Measurements from ENCODE around the gene CAMKV.
A peak's percentile ranks its signal among the peaks of the same experiment; 100 is the strongest.
"Not testable (repeated sequence)": the region's sequence is repeated elsewhere in the genome, so short reads cannot be mapped to it uniquely, and the experiment has no call there.

The CAMKV gene

DNA sequence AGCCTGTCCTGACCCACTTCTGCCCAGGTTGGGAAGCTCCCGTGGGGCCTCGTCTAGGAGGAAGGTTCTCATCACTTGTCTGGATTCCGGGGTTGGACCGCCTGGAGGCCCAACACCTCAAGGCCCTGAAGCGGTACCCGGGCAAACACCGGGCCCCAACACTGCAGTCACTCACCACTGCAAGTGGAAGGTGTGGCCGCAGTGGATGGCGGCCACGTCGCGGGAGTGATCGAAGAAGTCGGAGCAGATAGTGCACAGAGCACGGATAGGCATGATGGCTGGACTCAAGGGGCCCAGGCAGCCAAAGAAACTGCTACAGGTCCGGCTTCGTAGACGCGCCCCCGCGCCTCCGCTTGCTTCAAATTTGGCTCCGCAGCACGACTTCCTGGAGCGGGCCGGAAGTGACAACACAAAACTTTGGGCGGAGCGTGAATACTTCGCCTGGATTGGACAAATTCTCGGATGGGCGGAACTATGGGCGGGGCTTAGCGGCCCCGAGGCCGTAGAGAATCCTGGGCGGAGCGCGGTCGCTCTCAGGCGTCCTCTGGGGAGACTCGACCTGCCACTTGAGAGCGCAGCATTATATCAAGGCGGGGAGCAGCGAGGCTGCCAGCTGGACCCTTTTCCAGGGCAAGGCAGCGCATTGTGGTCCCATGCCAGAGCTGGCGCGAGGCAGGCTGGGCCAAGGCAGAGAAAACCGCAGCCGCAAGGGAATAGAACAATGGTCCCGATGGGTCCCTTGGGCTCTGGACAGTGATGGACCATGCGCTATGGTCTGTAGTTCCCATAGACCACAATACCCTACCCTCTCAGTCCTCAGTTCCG, 13.3 kb downstream of the CAMKV start, which contains the start of gene TRAIP:
TSS of gene TRAIP (minus strand) at position 384 of the 825 bp plus-strand sequence. CDS start at position 273, 111 bp downstream.
- FAIRE-seq (peak; percentile 86), DNase-seq (ENCODE audit: low spot score) (peak; percentile 77)

DNA sequence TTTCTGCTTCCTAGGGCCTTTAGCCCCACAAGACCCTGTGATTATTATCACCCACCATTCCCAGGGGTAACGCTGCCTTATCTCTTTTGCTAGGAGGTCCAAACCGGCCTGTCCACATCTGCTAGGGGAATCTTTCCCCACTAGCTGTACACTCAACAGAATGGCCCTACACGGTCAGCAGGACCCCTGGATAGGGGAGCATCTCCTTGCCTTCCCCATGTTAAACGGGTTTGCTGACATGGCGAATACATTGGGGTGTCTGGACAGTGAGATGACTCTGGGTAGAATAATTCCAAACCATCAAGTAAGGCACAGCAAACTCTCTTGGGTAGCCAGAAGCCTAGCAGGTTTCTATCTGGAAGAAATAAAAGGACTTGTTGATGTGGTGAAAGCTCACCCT, 14.0 kb downstream of the CAMKV start:
- no peak for DNase-seq (ENCODE audit: low spot score)
- FAIRE-seq, result no peak

- FAIRE-seq (no peak), DNase-seq (ENCODE audit: low spot score) (no peak)
These were observed 24.0 kb downstream of the CAMKV start for GRCh38 chr3:49845694-49846093.

- FAIRE-seq, result no peak
- no peak for DNase-seq (ENCODE audit: low spot score)
These were observed 25.1 kb downstream of the CAMKV start for GRCh38 chr3:49844464-49845183.

- DNase-seq (ENCODE audit: low spot score) (no peak), FAIRE-seq (no peak)
These were observed 26.7 kb downstream of the CAMKV start for GRCh38 chr3:49842843-49843517.

DNA sequence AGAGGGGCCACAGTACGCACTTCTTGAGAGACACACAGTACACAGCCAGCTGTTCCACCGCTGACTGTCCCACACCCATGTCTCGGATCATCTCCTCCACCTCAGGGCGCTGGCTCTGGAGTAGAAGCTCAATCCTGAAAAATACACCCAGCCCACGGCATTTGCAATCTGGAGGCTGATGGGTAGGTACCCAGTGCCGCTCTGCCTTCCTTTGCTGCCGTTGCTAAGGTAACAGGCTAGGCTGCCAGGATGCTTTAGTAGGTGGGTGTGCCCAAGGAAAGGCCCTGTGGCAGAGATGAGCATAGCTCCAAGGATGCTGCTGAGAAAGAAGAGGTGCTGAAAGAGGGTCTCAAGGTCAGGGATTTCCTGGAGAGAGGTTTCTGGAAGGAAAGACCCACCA, 27.9 kb downstream of the CAMKV start:
- FAIRE-seq (no peak), DNase-seq (ENCODE audit: low spot score) (no peak)

GRCh38 chr3:49841126-49841696, 28.5 kb downstream of the CAMKV start:
- no peak for FAIRE-seq
- DNase-seq (ENCODE audit: low spot score), result no peak

DNA sequence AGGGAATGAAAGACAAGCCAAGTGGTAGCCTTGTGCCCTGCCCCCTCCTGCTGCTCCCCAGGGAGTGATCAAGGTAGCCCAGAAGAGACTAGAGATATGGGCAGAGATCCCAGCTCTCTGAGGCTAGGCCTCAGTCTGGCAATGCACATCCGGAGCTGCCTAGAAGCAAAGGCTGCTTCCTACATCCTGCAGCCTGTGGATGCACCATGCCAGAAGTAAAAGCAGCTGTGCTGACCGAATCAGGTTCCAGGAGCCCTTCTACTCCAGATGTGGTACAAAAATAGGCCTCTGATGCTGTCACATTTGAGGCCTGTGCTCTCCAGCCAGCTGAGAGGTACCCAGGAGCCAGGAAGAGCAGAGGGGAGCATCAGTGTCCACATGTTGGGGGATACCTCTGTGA, 29.3 kb downstream of the CAMKV start:
- DNase-seq (ENCODE audit: low spot score), result no peak

GRCh38 chr3:49839193-49839809, 30.4 kb downstream of the CAMKV start:
- peak; percentile 46 for DNase-seq (ENCODE audit: low spot score)

More for the DNA sequence above, 29.3 kb downstream of the CAMKV start:
- no peak for FAIRE-seq

DNA sequence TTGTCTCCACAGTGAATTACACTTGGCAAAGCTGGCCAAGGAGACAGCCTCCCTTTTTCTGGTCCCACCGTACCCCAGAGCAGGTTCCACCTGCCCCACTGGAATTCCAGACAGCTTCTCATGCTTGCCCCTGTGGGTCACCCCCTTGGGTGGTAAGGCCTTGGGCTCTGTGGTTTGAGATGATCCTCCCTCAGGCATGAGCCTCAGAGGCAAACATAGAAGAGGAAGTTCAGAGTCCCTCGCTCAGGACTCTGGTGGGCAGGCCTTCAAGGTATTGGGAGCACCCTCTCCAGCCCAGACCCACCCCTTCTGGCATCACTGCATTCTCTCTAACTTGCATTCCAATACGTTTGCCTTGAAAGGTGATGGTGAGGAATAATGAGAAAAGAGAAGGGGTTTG, 38.4 kb downstream of the CAMKV start:
- FAIRE-seq (no peak), DNase-seq (ENCODE audit: low spot score) (no peak)

More at GRCh38 chr3:49839193-49839809, 30.4 kb downstream of the CAMKV start:
- FAIRE-seq, result no peak

GRCh38 chr3:49826016-49826415, 43.7 kb downstream of the CAMKV start:
- FAIRE-seq (no peak), DNase-seq (ENCODE audit: low spot score) (no peak)

DNA sequence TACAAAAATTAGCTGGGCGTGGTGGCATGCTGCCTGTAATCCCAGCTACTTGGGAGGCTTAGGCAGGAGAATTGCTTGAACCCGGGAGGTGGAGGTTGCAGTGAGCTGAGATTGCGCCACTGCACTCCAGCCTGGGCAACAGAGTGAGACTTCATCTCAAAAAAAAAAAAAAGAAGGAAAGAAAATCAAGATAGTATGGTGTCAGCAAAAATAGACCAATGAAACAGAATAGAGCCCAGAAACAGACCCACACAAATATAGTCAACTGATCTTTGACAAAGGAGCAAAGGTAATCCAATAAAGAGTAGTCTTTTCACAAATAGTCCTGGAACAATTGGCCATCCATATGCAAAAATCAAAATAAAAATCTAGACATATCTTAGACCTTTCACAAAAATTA, 46.6 kb downstream of the CAMKV start:
- not testable (repeated sequence) for DNase-seq (ENCODE audit: low spot score); FAIRE-seq

DNA sequence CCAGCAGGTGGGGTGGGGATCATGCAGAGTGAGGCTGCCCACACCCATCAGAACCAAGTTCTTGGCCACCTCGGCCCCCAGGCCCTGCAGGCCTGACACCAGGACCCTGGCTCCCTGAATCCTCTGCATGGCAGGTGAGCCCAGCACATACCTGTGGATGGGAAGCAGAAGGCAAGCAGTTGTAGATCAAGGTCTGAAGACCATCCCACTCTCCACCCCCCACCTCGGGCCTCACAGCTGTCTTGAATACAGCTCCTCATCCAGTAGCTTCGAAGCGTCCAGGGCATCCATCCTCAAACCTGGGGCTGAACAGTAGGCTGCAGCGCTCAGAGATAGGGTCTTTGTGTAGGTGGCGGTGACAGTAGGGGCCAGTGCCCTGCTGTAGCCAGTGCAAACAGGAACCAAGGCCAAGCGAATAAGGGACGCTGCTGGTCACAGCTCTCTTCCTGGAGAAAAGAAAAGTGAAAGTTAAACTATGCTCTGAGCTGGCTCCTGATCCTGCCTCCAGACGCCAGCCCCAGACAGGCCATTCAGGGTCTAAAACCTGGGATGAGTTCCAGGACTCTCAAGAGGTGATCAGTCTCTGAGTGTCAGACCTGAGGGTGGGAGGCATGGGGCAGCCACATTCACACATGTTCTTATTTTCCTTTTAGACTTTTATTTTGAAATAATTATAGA, 56.1 kb downstream of the CAMKV start, which contains the start of gene UBA7:
TSS of gene UBA7 (minus strand) at position 457 of the 678 bp plus-strand sequence. CDS start at position 291, 166 bp downstream.
- FAIRE-seq (peak; percentile 35), DNase-seq (ENCODE audit: low spot score) (peak; percentile 65)

DNA sequence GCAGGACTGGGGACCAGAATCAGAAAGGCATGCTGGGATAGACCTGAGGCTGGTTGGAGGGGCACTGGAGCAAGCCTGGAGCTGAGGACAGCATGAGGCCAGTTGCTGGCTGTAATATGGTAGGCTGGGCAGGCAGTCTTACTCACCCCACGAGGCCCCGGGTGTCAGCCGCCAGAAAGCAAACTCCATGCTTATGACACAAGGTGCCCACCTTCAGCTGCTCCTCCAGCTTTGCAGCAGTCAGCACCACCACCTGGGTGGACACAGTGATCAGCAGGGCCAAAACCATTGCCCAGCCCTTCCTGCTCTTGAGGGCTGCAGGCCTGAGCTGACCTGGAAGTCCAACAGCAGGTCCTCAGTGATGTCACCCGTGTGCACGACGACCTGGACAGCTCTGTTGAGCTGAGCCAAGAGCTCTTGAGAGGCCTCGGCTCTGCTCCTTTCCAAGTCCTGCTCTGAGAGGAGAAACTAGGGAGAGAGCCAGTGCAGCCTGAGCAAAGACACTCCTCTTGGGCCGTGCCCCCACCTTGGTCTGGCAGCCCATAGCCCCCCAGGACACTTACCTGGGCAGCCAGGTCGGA, 56.7 kb downstream of the CAMKV start:
- FAIRE-seq (no peak), DNase-seq (ENCODE audit: low spot score) (no peak)
